Thoracic aorta (tissue), 2 donors: ENCODE results near the gene BACH2. TPM values are rescaled to one million over a fixed set of nuclear protein-coding genes. Genes with fewer than 3 reads are reported as not detected.

Experiments used
- ATAC-seq: fragments of 150-250 bp; one replicate; pipeline ENCODE4 v1.8.0; 2017; ENCODE audit warnings: low read depth; ENCODE audit not compliant: insufficient number of reproducible peaks, low FRiP score
- DNase-seq: peaks from one replicate; pipeline ENCODE4 v3.0.0-alpha.2; 2020; ENCODE audit warnings: low spot score
- H3K27ac ChIP-seq, 2 donors: fragments of 200-600 bp; sonication (generic); 1 replicate in 1 of 2; 2 replicates in 1 of 2; pipeline ENCODE4 v1.5.1; 2016; ENCODE audit warnings: mild to moderate bottlenecking in 2 of 2, moderate library complexity in 2 of 2
- H3K27me3 ChIP-seq: fragments of 200-600 bp; sonication (generic); replicated peaks from 2 replicates; pipeline ENCODE4 v1.6.0; 2016; ENCODE audit warnings: mild to moderate bottlenecking; ENCODE audit not compliant: insufficient read depth
- H3K36me3 ChIP-seq: fragments of 200-600 bp; sonication (generic); one replicate; pipeline ENCODE4 v1.5.1; 2016
- H3K4me1 ChIP-seq, 2 donors: fragments of 200-600 bp; sonication (generic); 1 replicate in 1 of 2; 2 replicates in 1 of 2; pipeline versions ENCODE4 v1.5.1 to v1.6.0; 2016; ENCODE audit warnings: low read depth in 2 of 2, mild to moderate bottlenecking in 1 of 2; ENCODE audit not compliant: control insufficient read depth in 1 of 2
- H3K4me3 ChIP-seq: fragments of 200-600 bp; sonication (generic); 2 replicates; pipeline ENCODE4 v1.5.1; 2016; ENCODE audit warnings: mild to moderate bottlenecking
- H3K9me3 ChIP-seq: fragments of 200-600 bp; sonication (generic); 2 replicates; pipeline ENCODE4 v1.5.1; 2016
- CTCF ChIP-seq: fragments of 200-600 bp; sonication (generic); IDR thresholded peaks from one replicate; pipeline ENCODE4 v1.5.1; 2019; ENCODE audit warnings: antibody characterized with exemption
- total RNA-seq, 2 donors: library from RNA; depleted of rRNA; stranded (reverse); fragments of >200 nt; gene quantifications; one replicate each; pipeline versions ENCODE4 v1.1.0 to v1.2.3, GENCODE V29; 2016

Gene BACH2
- total RNA-seq, 2 donors from 2014 or later = 6.1 to 17.8 TPM

GRCh38 chr6:89966228-89966544 is 330.5 kb downstream of the BACH2 start:
- TF ChIP-seq CTCF = no peak
- H3K4me1 ChIP-seq = no peaks in the 10 kb centered on the region
- H3K27ac ChIP-seq = no peak overlapping the region
- H3K27me3 ChIP-seq = no peaks in the 10 kb centered on the region
- DNase-seq (no peak), ATAC-seq (no peak)
- no peaks in the 10 kb centered on the region for H3K36me3 ChIP-seq
- H3K4me3 ChIP-seq = no peak overlapping the region
- H3K9me3 ChIP-seq = no peaks in the 10 kb centered on the region

GRCh38 chr6:89965441-89966227 is 331.0 kb downstream of the BACH2 start:
- ATAC-seq = no peak
- no peak for TF ChIP-seq CTCF
- Histone ChIP-seq H3K27ac (no peak overlapping the region), H3K36me3 (no peaks in the 10 kb centered on the region), H3K4me1 (no peaks in the 10 kb centered on the region), H3K27me3 (no peaks in the 10 kb centered on the region), H3K4me3 (no peak overlapping the region), H3K9me3 (no peaks in the 10 kb centered on the region)
- no peak for DNase-seq

DNA sequence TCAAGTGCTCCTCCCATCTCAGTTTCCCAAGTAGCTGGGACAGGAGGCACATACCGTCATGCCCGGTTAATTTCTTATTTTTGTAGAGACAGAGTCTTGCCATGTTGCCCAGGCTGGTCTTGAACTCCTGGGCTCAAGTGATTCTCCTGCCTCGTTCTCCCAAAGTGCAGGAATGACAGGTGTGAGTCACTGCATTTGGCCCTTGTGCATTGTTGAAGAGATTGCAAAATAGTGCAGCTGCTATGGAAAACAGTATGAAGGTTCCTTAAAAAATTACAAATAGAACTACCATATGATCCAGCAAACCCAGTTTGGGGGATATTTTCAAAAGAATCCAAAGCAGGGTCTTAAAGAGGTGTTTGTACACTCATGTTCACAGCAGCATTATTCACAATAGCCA is 333.3 kb downstream of the BACH2 start:
- no peak overlapping the region for H3K27ac ChIP-seq
- H3K36me3 ChIP-seq = no peaks in the 10 kb centered on the region
- ATAC-seq (no peak), DNase-seq (no peak)
- no peaks in the 10 kb centered on the region for H3K27me3 ChIP-seq
- H3K4me3 ChIP-seq = no peak overlapping the region
- no peaks in the 10 kb centered on the region for H3K9me3 ChIP-seq
- no peak for TF ChIP-seq CTCF
- H3K4me1 ChIP-seq = no peaks in the 10 kb centered on the region

- DNase-seq (no peak), ATAC-seq (no peak)
- Histone ChIP-seq H3K36me3 (no peaks in the 10 kb centered on the region), H3K9me3 (no peaks in the 10 kb centered on the region), H3K4me1 (no peaks in the 10 kb centered on the region), H3K4me3 (no peak overlapping the region), H3K27me3 (no peaks in the 10 kb centered on the region), H3K27ac (no peak overlapping the region)
- TF ChIP-seq CTCF = no peak
These were observed 335.2 kb downstream of the BACH2 start for GRCh38 chr6:89961481-89961880.

DNA sequence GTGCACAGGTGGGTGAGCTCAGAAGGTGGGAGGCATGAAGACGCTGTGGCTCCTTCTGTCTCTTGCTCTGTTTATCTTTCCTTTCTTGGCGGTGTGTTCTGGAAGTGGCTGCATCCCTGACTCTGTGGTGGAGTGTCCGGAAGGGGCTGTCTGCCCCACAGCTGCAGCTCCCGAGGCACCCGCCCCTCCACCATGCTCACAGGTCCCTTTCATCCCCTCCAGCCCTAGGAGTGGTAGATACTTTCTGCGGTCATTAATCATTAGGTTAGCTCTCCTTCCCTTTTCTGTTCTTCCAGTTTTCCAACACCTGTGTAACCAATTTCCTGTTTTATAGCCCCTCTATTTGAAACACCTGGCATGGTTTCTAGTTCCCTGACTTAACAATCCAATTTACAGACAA is 336.8 kb downstream of the BACH2 start:
- DNase-seq = no peak
- H3K36me3 ChIP-seq = no peaks in the 10 kb centered on the region
- no peak for TF ChIP-seq CTCF
- no peaks in the 10 kb centered on the region for H3K4me1 ChIP-seq
- no peaks in the 10 kb centered on the region for H3K9me3 ChIP-seq
- ATAC-seq = no peak
- H3K27me3 ChIP-seq = no peaks in the 10 kb centered on the region
- H3K27ac ChIP-seq = no peak overlapping the region
- H3K4me3 ChIP-seq = no peak overlapping the region
